HepG2 (cell line): Measurements from ENCODE around the gene ARHGEF3. TPM values are rescaled to one million over a fixed set of nuclear protein-coding genes. Genes with fewer than 3 reads are reported as not detected.
A peak's percentile ranks its signal among the peaks of the same experiment; 100 is the strongest.

Experiments
- GPBP1L1 ChIP-seq: sonication (generic); formaldehyde crosslinking; IDR thresholded peaks from 2 replicates; pipeline ENCODE4 v1.5.0; 2020; ENCODE audit warnings: mild to moderate bottlenecking, missing genetic modification reagents
- GTF2F1 ChIP-seq: fragments of 150-350 bp; IDR thresholded peaks from 2 replicates; pipeline ENCODE4 v1.6.1; 2014; ENCODE audit warnings: low read length
- JUND ChIP-seq: sonication (generic); formaldehyde crosslinking; IDR thresholded peaks from 2 replicates; pipeline ENCODE4 v1.8.0; 2022; ENCODE audit warnings: mild to moderate bottlenecking, missing genetic modification reagents
- MXD1 ChIP-seq: sonication (generic); formaldehyde crosslinking; IDR thresholded peaks from 2 replicates; pipeline ENCODE4 v1.4.0; 2020; ENCODE audit warnings: mild to moderate bottlenecking, missing genetic modification reagents
- NCOA2 ChIP-seq: sonication (generic); formaldehyde crosslinking; IDR thresholded peaks from 2 replicates; pipeline ENCODE4 v1.8.0; 2022; ENCODE audit warnings: inconsistent platforms
- PHF8 ChIP-seq: sonication (generic); formaldehyde crosslinking; IDR thresholded peaks from 2 replicates; pipeline ENCODE4 v1.5.0; 2020; ENCODE audit warnings: missing genetic modification reagents
- PRMT3 ChIP-seq: sonication (generic); formaldehyde crosslinking; IDR thresholded peaks from 2 replicates; pipeline ENCODE4 v1.8.1; 2022; ENCODE audit warnings: low read depth, mild to moderate bottlenecking, moderate library complexity, missing genetic modification reagents, borderline replicate concordance
- SALL2 ChIP-seq: sonication (generic); formaldehyde crosslinking; IDR thresholded peaks from 2 replicates; pipeline ENCODE4 v1.8.1; 2023; ENCODE audit warnings: mild to moderate bottlenecking, missing genetic modification reagents, inconsistent platforms
- TFAP4 ChIP-seq: sonication (generic); IDR thresholded peaks from 2 replicates; pipeline ENCODE4 v1.6.1; 2016; ENCODE audit warnings: low read depth, borderline replicate concordance
- THRA ChIP-seq: sonication (generic); formaldehyde crosslinking; IDR thresholded peaks from 2 replicates; pipeline ENCODE4 v1.4.0; 2020; ENCODE audit warnings: missing genetic modification reagents, borderline replicate concordance
- ZBTB4 ChIP-seq: sonication (generic); formaldehyde crosslinking; IDR thresholded peaks from 2 replicates; pipeline ENCODE4 v1.4.0; 2020; ENCODE audit warnings: missing genetic modification reagents, mild to moderate bottlenecking, borderline replicate concordance
- ZMAT3 ChIP-seq: sonication (generic); formaldehyde crosslinking; conservative IDR thresholded peaks from 2 replicates; pipeline ENCODE4 v1.7.0; 2021; ENCODE audit warnings: missing genetic modification reagents
- ZNF263 ChIP-seq: sonication (generic); formaldehyde crosslinking; IDR thresholded peaks from 2 replicates; pipeline ENCODE4 v1.4.0; 2020; ENCODE audit warnings: missing genetic modification reagents
- ZNF333 ChIP-seq: sonication (generic); formaldehyde crosslinking; IDR thresholded peaks from 2 replicates; pipeline ENCODE4 v1.4.0; 2020; ENCODE audit warnings: mild to moderate bottlenecking, missing genetic modification reagents, borderline replicate concordance
- ZNF512B ChIP-seq: sonication (generic); formaldehyde crosslinking; IDR thresholded peaks from 2 replicates; pipeline ENCODE4 v1.5.1; 2020; ENCODE audit warnings: missing genetic modification reagents, mild to moderate bottlenecking, borderline replicate concordance
- ZNF674 ChIP-seq: sonication (generic); formaldehyde crosslinking; IDR thresholded peaks from 2 replicates; pipeline ENCODE4 v1.5.0; 2020; ENCODE audit warnings: low read depth, mild to moderate bottlenecking, missing genetic modification reagents
- ZNF879 ChIP-seq: sonication (generic); formaldehyde crosslinking; IDR thresholded peaks from 2 replicates; pipeline ENCODE4 v1.8.1; 2023; ENCODE audit warnings: missing genetic modification reagents
- polyA plus RNA-seq, 8 experiments: library from polyadenylated mRNA; depleted of rRNA in 3 of 8; stranded (reverse) in 7 of 8; unstranded in 1 of 8; fragments of >200 nt; fragmentation: Illumina TruSeq in 4 of 8; extraction: Trizol in 4 of 8; gene quantifications; 2 replicates each; pipeline versions ENCODE4 v1.2.1 to v1.2.3, GENCODE V29; 2011 to 2016; ENCODE audit warnings: low read depth in 4 of 8, missing spikeins in 1 of 8, mixed read lengths in 1 of 8; ENCODE audit not compliant: insufficient read depth in 1 of 8
- total RNA-seq, 5 experiments: library from RNA; depleted of rRNA; stranded (reverse); fragments of >200 nt; fragmentation: Illumina TruSeq; extraction: Trizol; gene quantifications; 2 replicates each; pipeline ENCODE4 v1.2.3, GENCODE V29; 2016; ENCODE audit warnings: low read depth in 1 of 5

ARHGEF3 gene
- total and polyA plus RNA-seq, 2 of the 13 experiments (the other 11 are each of a cell fraction or from before 2014, with no cell fraction given): 14.8 to 23.1 TPM

GRCh38 chr3:56800832-56801661, 702 bp downstream of the ARHGEF3 start (continued):
- TF ChIP-seq ZBTB4 (CRISPR knock-in tag) (no peak), SALL2 (no peak), ZNF879 (peak; percentile 10; the same call in 1 of the 2 replicates), NCOA2 (CRISPR knock-in tag) (0 out of 2 replicates have a peak, but pooled peaks have one; percentile 9), ZNF333 (CRISPR knock-in tag) (no peak), ZNF512B (no peak), GTF2F1 (no peak), PHF8 (CRISPR knock-in tag) (0 out of 2 replicates have a peak, but pooled peaks have one; percentile 24), MXD1 (no peak), ZNF263 (peak; percentile 79), ZMAT3 (CRISPR knock-in tag) (peak; percentile 16; the same call in 1 of the 2 replicates), THRA (CRISPR knock-in tag) (no peak), GPBP1L1 (CRISPR knock-in tag) (no peak), JUND (CRISPR knock-in tag) (peak; percentile 11; the same call in 1 of the 2 replicates), TFAP4 (0 out of 2 replicates have a peak, but pooled peaks have one; percentile 11), ZNF674 (no peak), PRMT3 (CRISPR knock-in tag) (0 out of 2 replicates have a peak, but pooled peaks have one; percentile 30)
